ENCODE data around the gene PREB. TPM values are rescaled to one million over a fixed set of nuclear protein-coding genes. Genes with fewer than 3 reads are reported as not detected.

The PREB gene
- total and polyA plus RNA-seq, 2 of the 13 experiments (the other 11 are each of a cell fraction or from before 2014, with no cell fraction given), result 112 to 192 TPM

DNA sequence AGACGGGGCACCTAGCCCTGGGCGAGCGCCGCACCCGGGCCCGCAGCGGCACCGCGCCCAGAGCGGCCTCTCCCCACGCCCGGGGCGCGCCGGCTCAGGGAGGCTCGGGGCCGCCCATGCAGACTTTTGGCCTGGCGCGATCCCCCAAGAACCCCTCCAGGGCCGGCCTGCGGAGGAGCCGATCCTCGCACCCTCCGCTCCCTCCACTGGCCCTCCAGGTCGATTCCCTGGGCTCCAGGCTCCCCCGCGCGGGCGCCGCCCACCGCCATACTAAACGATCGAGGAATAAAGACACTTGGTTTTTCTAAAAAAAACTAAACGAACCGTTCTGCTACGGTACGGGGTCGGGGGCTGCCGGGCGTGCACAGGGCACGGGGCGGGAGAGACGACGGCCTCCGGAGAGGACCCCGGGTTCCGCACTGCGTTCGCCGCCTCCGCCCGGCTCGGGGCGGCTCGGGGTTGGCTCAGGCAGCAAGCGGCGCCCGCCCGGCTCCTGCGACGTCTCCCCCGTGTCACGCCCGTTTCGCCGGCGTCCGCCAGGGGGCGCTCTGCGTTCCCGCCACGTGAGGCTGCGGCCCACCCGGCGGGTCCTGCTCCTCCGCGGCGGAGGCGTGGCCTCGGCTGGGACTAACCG, 48.2 kb downstream of the PREB start (continued):
- TF ChIP-seq PTBP1 (IDR thresholded peaks at IDR 0.05; ENCODE audit: low read depth, low read length, poor library complexity, severe bottlenecking), result no peak
- TF ChIP-seq HNRNPLL (IDR thresholded peaks at IDR 0.05; ENCODE audit: low read depth, low read length, poor library complexity, severe bottlenecking), result peak; percentile 36
- peak; percentile 35 for TF ChIP-seq FOSL2 (CRISPR knock-in tag; IDR thresholded peaks at IDR 0.05)
- TF ChIP-seq, protein P1, sequence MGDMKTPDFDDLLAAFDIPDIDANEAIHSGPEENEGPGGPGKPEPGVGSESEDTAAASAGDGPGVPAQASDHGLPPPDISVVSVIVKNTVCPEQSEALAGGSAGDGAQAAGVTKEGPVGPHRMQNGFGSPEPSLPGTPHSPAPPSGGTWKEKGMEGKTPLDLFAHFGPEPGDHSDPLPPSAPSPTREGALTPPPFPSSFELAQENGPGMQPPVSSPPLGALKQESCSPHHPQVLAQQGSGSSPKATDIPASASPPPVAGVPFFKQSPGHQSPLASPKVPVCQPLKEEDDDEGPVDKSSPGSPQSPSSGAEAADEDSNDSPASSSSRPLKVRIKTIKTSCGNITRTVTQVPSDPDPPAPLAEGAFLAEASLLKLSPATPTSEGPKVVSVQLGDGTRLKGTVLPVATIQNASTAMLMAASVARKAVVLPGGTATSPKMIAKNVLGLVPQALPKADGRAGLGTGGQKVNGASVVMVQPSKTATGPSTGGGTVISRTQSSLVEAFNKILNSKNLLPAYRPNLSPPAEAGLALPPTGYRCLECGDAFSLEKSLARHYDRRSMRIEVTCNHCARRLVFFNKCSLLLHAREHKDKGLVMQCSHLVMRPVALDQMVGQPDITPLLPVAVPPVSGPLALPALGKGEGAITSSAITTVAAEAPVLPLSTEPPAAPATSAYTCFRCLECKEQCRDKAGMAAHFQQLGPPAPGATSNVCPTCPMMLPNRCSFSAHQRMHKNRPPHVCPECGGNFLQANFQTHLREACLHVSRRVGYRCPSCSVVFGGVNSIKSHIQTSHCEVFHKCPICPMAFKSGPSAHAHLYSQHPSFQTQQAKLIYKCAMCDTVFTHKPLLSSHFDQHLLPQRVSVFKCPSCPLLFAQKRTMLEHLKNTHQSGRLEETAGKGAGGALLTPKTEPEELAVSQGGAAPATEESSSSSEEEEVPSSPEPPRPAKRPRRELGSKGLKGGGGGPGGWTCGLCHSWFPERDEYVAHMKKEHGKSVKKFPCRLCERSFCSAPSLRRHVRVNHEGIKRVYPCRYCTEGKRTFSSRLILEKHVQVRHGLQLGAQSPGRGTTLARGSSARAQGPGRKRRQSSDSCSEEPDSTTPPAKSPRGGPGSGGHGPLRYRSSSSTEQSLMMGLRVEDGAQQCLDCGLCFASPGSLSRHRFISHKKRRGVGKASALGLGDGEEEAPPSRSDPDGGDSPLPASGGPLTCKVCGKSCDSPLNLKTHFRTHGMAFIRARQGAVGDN (CRISPR knock-in tag; IDR thresholded peaks at IDR 0.05), result peak; percentile 84
- no peak for TF ChIP-seq ZNF652 (CRISPR knock-in tag; IDR thresholded peaks at IDR 0.05; ENCODE audit: borderline replicate concordance, low read depth)
- no peak; the same call in 1 of the 2 replicates for TF ChIP-seq ZNF570 (CRISPR knock-in tag; IDR thresholded peaks at IDR 0.05; ENCODE audit: borderline replicate concordance)
- peak; percentile 22; the same call in 1 of the 2 replicates for TF ChIP-seq ZNF546 (CRISPR knock-in tag; conservative IDR thresholded peaks at IDR 0.05)
- TF ChIP-seq STAT5B (CRISPR knock-in tag; IDR thresholded peaks at IDR 0.05), result peak; percentile 58
- no peak; the same call in none of the 2 replicates for TF ChIP-seq TMF1 (CRISPR knock-in tag; IDR thresholded peaks at IDR 0.05; ENCODE audit: low read depth)
- TF ChIP-seq ZNF800 (CRISPR knock-in tag; IDR thresholded peaks at IDR 0.05), result peak; percentile 74
- no peak for TF ChIP-seq ZNF180 (CRISPR knock-in tag; IDR thresholded peaks at IDR 0.05; ENCODE audit: borderline replicate concordance, low read depth)
- no peak for TF ChIP-seq ZNF839 (CRISPR knock-in tag; IDR thresholded peaks at IDR 0.05; ENCODE audit: borderline replicate concordance)
- peak; percentile 73; the same call in 1 of the 2 replicates for TF ChIP-seq GZF1 (CRISPR knock-in tag; IDR thresholded peaks at IDR 0.05)
- peak; percentile 96; the same call in 1 of the 2 replicates for TF ChIP-seq RELA (CRISPR knock-in tag; IDR thresholded peaks at IDR 0.05)
- TF ChIP-seq U2AF2 (IDR thresholded peaks at IDR 0.05; ENCODE audit: low read depth, low read length), result no peak
- peak; percentile 43; the same call in 1 of the 2 replicates for TF ChIP-seq ZNF253 (CRISPR knock-in tag; IDR thresholded peaks at IDR 0.05; ENCODE audit: borderline replicate concordance)
- TF ChIP-seq TP53 (CRISPR knock-in tag; conservative IDR thresholded peaks at IDR 0.05), result no peak
- TF ChIP-seq MBNL3 (CRISPR knock-in tag; conservative IDR thresholded peaks at IDR 0.05), result no peak
- TF ChIP-seq, protein P2, sequence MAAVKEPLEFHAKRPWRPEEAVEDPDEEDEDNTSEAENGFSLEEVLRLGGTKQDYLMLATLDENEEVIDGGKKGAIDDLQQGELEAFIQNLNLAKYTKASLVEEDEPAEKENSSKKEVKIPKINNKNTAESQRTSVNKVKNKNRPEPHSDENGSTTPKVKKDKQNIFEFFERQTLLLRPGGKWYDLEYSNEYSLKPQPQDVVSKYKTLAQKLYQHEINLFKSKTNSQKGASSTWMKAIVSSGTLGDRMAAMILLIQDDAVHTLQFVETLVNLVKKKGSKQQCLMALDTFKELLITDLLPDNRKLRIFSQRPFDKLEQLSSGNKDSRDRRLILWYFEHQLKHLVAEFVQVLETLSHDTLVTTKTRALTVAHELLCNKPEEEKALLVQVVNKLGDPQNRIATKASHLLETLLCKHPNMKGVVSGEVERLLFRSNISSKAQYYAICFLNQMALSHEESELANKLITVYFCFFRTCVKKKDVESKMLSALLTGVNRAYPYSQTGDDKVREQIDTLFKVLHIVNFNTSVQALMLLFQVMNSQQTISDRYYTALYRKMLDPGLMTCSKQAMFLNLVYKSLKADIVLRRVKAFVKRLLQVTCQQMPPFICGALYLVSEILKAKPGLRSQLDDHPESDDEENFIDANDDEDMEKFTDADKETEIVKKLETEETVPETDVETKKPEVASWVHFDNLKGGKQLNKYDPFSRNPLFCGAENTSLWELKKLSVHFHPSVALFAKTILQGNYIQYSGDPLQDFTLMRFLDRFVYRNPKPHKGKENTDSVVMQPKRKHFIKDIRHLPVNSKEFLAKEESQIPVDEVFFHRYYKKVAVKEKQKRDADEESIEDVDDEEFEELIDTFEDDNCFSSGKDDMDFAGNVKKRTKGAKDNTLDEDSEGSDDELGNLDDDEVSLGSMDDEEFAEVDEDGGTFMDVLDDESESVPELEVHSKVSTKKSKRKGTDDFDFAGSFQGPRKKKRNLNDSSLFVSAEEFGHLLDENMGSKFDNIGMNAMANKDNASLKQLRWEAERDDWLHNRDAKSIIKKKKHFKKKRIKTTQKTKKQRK (IDR thresholded peaks at IDR 0.05; ENCODE audit: low read length), result no peak
- peak; percentile 92 for TF ChIP-seq ATF7-NPFF (CRISPR knock-in tag; IDR thresholded peaks at IDR 0.05; ENCODE audit: low read depth)
- TF ChIP-seq NCOA1 (CRISPR knock-in tag; IDR thresholded peaks at IDR 0.05), result no peak

All from HepG2 (cell line).